ENCODE results near the gene RPSA. TPM values are rescaled to one million over a fixed set of nuclear protein-coding genes. Genes with fewer than 3 reads are reported as not detected.

The RPSA gene
- total and polyA plus RNA-seq, 7 experiments from 2014 or later, result 1,357 to 1,898 (median 1,608) TPM

DNA sequence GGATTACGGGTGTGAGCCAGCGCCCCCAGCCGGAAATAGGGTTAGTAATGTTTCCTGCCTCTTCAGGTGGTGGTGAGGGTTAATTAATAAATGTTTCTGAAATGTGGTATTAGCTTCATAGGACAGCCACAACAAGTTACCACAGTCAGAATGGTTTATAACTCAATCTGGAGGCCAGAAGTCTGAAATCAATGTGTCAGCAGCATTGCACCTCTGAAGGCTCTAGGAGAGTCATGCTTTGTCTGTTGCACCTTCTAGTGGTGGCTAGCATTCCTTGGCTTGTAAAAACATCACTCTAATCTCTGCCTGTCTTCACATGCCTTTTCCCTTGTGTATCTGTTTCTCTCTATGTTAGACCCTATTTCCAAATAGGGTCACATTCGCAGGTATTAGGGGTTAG is 7.8 kb upstream of the RPSA start:
- intact Hi-C loops (cut with micrococcal nuclease), result loop anchor here in 1 of 2 donors (1.0 kb wide), 1 partner anchor 9 kb away; no protein-coding TSS in a partner anchor
- Histone ChIP-seq H3K27ac (ENCODE audit: low read depth, low read length) (no peak overlapping the region), H3K27me3 (ENCODE audit: control insufficient read depth in 2 of 2, insufficient read depth in 2 of 2, low read length in 2 of 2) (no peaks in the 10 kb centered on the region), H3K4me1 (ENCODE audit: control insufficient read depth in 2 of 2, insufficient read depth in 2 of 2, low read length in 2 of 2) (no peaks in the 10 kb centered on the region), H3K4me3 (ENCODE audit: low read length) (no peak overlapping the region), H3K36me3 (ENCODE audit: control insufficient read depth in 2 of 3, insufficient read depth in 3 of 3, low read length in 3 of 3) (peaks cover 12 to 68% (median 26%) of the 10 kb centered on the region in 3 experiments), H3K9me3 (ENCODE audit: control insufficient read depth in 2 of 3, low read length in 3 of 3) (no peaks in the 10 kb centered on the region)
- Mint-ChIP-seq H3K36me3 (peaks cover 7 to 45% (median 29%) of the 10 kb centered on the region in 5 donors), H3K4me1 (peaks cover 0 to 4% (median 0%) of the 10 kb centered on the region in 7 donors), H3K27me3 (no peaks in the 10 kb centered on the region), H3K4me3 (no peak overlapping the region), H3K9me3 (no peaks in the 10 kb centered on the region), H3K27ac (peak overlapping the region in 1 of 9 donors; percentile 32)
- DNase-seq (no peak), ATAC-seq (no peak)
- CTCF ChIA-PET, result no interaction called here
- POLR2A ChIA-PET, result interaction anchor here (1.3 kb wide), 1 partner anchor 10 kb away, joined by 5 read pairs; no protein-coding TSS in a partner anchor

DNA sequence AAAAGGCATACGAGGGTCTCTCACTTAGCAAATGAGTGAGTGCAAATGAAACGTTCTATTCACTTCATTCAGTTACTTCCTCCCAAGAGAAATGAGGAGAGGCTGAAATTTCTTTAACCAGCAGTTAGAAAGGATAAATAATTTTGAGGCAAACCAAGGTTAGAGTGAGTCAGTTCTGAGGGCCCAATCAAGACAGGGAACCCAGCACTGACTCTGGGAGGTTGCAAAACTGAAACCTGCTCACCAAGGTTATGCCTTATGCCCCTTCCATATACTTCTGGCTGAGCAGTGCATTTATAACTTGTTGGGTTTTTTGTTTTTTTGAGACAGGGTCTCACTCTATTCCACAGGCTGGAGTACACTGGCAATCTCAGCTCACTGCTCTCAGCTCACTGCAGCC is 4.5 kb upstream of the RPSA start:
- H3K4me1 ChIP-seq (ENCODE audit: control insufficient read depth in 2 of 2, insufficient read depth in 2 of 2, low read length in 2 of 2), result peaks cover 0 to 7% of the 10 kb centered on the region in 2 donors
- peaks cover 5 to 38% (median 7%) of the 10 kb centered on the region in 3 experiments for H3K36me3 ChIP-seq (ENCODE audit: control insufficient read depth in 2 of 3, insufficient read depth in 3 of 3, low read length in 3 of 3)
- peak overlapping the region in 1 of 9 donors; percentile 12 for H3K27ac Mint-ChIP-seq
- ATAC-seq (no peak), DNase-seq (no peak)
- ChIA-PET CTCF (no interaction called here), POLR2A (interaction anchor here (0.6 kb wide), 1 partner anchor 36 kb away, joined by 3 read pairs; no protein-coding TSS in a partner anchor)
- H3K4me1 Mint-ChIP-seq, result peaks cover under 1 to 17% (median 12%) of the 10 kb centered on the region in 7 donors
- peaks cover 0 to 2% (median 0%) of the 10 kb centered on the region in 5 donors for H3K27me3 Mint-ChIP-seq
- H3K4me3 ChIP-seq (ENCODE audit: low read length), result no peak overlapping the region
- intact Hi-C loops (cut with micrococcal nuclease), result loop anchor here (10.0 kb wide), 3 partner anchors 1053 to 1713 kb away; partner anchors contain the start of genes ACAA1 (in 1 of the 2), MYD88 (in 1 of the 2) and RPL14 (in 1 of the 2)
- H3K4me3 Mint-ChIP-seq, result no peak overlapping the region
- peaks cover 0 to 4% (median 0%) of the 10 kb centered on the region in 11 donors for H3K9me3 Mint-ChIP-seq
- H3K27ac ChIP-seq (ENCODE audit: low read depth, low read length), result no peak overlapping the region
- H3K36me3 Mint-ChIP-seq, result peaks cover 5 to 24% (median 17%) of the 10 kb centered on the region in 5 donors
- H3K9me3 ChIP-seq (ENCODE audit: control insufficient read depth in 2 of 3, low read length in 3 of 3), result no peaks in the 10 kb centered on the region
- H3K27me3 ChIP-seq (ENCODE audit: control insufficient read depth in 2 of 2, insufficient read depth in 2 of 2, low read length in 2 of 2), result no peaks in the 10 kb centered on the region

DNA sequence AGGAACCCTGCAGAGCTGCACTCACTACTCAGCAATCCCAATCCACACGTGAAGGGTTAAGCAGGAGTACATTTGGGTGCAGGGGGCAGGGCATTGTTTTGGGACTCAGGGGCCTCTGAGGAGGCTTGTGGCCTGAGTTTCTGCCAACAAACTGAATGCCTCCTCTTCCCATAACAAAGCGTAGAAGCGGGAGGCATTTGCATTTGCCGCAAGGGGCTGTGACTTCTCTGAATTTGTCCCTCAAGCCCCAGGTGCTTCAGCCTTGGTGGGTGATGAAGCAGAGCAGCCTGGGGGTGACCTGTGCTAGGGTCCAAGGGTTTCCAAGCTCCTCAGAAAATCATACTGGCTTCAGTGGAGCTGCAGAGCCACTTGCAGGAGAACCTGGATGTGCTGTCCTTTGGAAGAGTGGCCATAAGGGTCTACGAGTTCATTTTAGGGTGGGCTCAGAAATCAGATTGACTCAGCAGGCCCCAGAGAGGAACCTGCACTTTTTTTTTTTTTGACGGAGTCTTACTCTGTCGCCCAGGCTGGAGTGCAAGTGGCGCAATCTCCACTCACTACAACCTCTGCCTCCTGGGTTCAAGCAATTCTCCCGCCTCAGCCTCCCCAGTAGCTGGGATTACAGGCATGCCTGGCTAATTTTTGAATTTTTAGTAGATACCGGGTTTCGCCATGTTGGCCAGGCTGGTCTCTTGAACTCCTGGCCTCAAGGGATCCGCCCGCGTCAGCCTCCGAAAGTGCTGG is 1.4 kb upstream of the RPSA start:
- H3K27ac ChIP-seq (ENCODE audit: low read depth, low read length), result no peak overlapping the region
- CTCF ChIA-PET, result interaction anchor here (1.0 kb wide), 1 partner anchor 763 kb away, joined by 3 read pairs; no protein-coding TSS in a partner anchor
- H3K9me3 ChIP-seq (ENCODE audit: control insufficient read depth in 2 of 3, low read length in 3 of 3), result no peaks in the 10 kb centered on the region
- POLR2A ChIA-PET, result interaction anchor here (0.6 to 1.6 kb wide), 3 partner anchors 19 to 318 kb away, joined by 3 to 13 read pairs (median 3); no protein-coding TSS in a partner anchor
- H3K4me1 Mint-ChIP-seq, result peaks cover 23 to 42% (median 39%) of the 10 kb centered on the region in 7 donors
- no peak for ATAC-seq
- no peak for DNase-seq
- intact Hi-C loops (cut with micrococcal nuclease), result loop anchor here (5.0 to 10.0 kb wide), 4 partner anchors 1050 to 1792 kb away; partner anchors contain the start of genes ACAA1 (in 1 of the 2), CTNNB1 (in 1 of the 2), MYD88 (in 1 of the 2) and RPL14 (in 1 of the 2)
- no peaks in the 10 kb centered on the region for H3K27me3 ChIP-seq (ENCODE audit: control insufficient read depth in 2 of 2, insufficient read depth in 2 of 2, low read length in 2 of 2)
- peaks cover 11 to 31% (median 26%) of the 10 kb centered on the region in 5 donors for H3K36me3 Mint-ChIP-seq
- peak overlapping the region in 3 of 10 donors; percentile 10 to 89 (median 45) for H3K4me3 Mint-ChIP-seq
- peaks cover 4 to 31% (median 10%) of the 10 kb centered on the region in 3 experiments for H3K36me3 ChIP-seq (ENCODE audit: control insufficient read depth in 2 of 3, insufficient read depth in 3 of 3, low read length in 3 of 3)
- H3K9me3 Mint-ChIP-seq, result peaks cover 0 to 6% (median 0%) of the 10 kb centered on the region in 11 donors
- peaks cover 23 to 31% of the 10 kb centered on the region in 2 donors for H3K4me1 ChIP-seq (ENCODE audit: control insufficient read depth in 2 of 2, insufficient read depth in 2 of 2, low read length in 2 of 2)
- peaks cover 0 to 2% (median 0%) of the 10 kb centered on the region in 5 donors for H3K27me3 Mint-ChIP-seq
- peak overlapping the region in 5 of 9 donors; percentile 10 to 97 (median 96) for H3K27ac Mint-ChIP-seq
- no peak overlapping the region for H3K4me3 ChIP-seq (ENCODE audit: low read length)

DNA sequence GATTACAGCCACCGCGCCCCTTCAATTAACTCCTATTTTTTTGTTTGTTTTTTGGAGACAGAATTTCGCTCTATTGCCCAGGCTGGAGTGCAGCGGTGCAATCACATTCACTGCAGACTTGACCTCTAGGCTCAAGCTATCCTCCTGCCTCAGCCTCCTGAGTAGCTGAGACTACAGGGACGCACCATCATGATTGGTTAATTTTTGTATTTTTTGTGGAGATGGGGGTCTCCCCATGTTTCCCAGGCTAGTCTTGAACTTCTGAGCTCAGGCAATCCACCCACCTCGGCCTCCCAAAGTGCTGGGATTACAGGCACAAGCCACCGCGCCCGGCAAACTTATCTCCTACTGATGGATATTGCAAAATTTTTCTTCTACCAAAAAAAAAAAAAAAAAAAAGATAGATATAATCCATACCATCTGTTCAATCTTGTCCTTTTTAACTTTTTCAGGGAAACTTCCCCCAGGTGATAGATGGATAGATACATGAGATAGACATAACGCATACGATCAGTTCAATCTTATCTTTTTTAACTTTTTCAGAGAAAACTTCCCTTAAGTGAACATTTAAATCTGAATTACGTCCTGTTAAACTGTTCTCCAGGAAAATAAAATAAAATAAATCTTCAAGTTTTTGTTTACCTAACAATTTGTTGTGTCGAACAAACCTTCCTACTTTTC is 693 bp upstream of the RPSA start:
- Mint-ChIP-seq H3K4me1 (peaks cover 28 to 48% (median 44%) of the 10 kb centered on the region in 7 donors), H3K9me3 (peaks cover 0 to 6% (median 0%) of the 10 kb centered on the region in 11 donors), H3K27ac (peak overlapping the region; percentile 88 to 98 (median 96)), H3K27me3 (peaks cover 0 to 2% (median 0%) of the 10 kb centered on the region in 5 donors), H3K4me3 (peak overlapping the region; percentile 88 to 97 (median 94)), H3K36me3 (peaks cover 11 to 31% (median 24%) of the 10 kb centered on the region in 5 donors)
- Histone ChIP-seq H3K9me3 (ENCODE audit: control insufficient read depth in 2 of 3, low read length in 3 of 3) (no peaks in the 10 kb centered on the region), H3K36me3 (ENCODE audit: control insufficient read depth in 2 of 3, insufficient read depth in 3 of 3, low read length in 3 of 3) (peaks cover 11 to 37% (median 12%) of the 10 kb centered on the region in 3 experiments), H3K27ac (ENCODE audit: low read depth, low read length) (peak overlapping the region; percentile 86), H3K4me3 (ENCODE audit: low read length) (peak overlapping the region; percentile 62), H3K27me3 (ENCODE audit: control insufficient read depth in 2 of 2, insufficient read depth in 2 of 2, low read length in 2 of 2) (no peaks in the 10 kb centered on the region), H3K4me1 (ENCODE audit: control insufficient read depth in 2 of 2, insufficient read depth in 2 of 2, low read length in 2 of 2) (peaks cover 30 to 34% of the 10 kb centered on the region in 2 donors)
- DNase-seq (no peak), ATAC-seq (no peak)
- ChIA-PET CTCF (interaction anchor here (0.6 to 3.9 kb wide), 4 partner anchors 11 to 1075 kb away, joined by 3 to 14 read pairs (median 4); no protein-coding TSS in a partner anchor), POLR2A (interaction anchor here (0.6 to 4.3 kb wide), 5 partner anchors 10 to 354 kb away, joined by 3 to 25 read pairs (median 3); no protein-coding TSS in a partner anchor)
- intact Hi-C loops (cut with micrococcal nuclease), result loop anchor here (1.0 to 10.0 kb wide), 17 partner anchors 22 to 1793 kb away; partner anchors contain the start of genes CTNNB1 (in 2 of the 2), EIF1B (in 2 of the 2), RPL14 (in 2 of the 2) and ACAA1 (in 1 of the 2)

DNA sequence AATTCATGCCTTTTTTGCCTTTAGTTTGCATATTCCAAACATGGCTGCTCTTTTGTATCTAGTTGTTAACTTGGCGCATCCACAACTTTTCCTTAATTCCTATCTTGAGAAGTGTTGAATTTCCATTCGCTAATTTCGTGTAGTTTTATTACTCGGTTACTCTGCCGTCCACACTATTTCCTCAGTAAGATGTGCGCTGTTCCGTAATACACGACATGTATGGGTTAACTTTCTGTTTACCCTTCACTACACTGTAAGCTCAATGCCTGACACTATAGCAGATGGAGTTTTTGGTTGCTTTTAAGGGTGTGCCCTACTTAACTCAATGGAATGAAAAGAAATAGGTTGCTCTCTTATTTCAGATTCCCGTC is 724 bp downstream of the RPSA start:
- Histone ChIP-seq H3K36me3 (ENCODE audit: control insufficient read depth in 2 of 3, insufficient read depth in 3 of 3, low read length in 3 of 3) (peaks cover 20 to 44% (median 21%) of the 10 kb centered on the region in 3 experiments), H3K27me3 (ENCODE audit: control insufficient read depth in 2 of 2, insufficient read depth in 2 of 2, low read length in 2 of 2) (no peaks in the 10 kb centered on the region), H3K4me3 (ENCODE audit: low read length) (peak overlapping the region; percentile 62), H3K9me3 (ENCODE audit: control insufficient read depth in 2 of 3, low read length in 3 of 3) (no peaks in the 10 kb centered on the region), H3K27ac (ENCODE audit: low read depth, low read length) (peak overlapping the region; percentile 86), H3K4me1 (ENCODE audit: control insufficient read depth in 2 of 2, insufficient read depth in 2 of 2, low read length in 2 of 2) (peaks cover 30 to 37% of the 10 kb centered on the region in 2 donors)
- peak overlapping the region; percentile 88 to 97 (median 94) for H3K4me3 Mint-ChIP-seq
- POLR2A ChIA-PET, result interaction anchor here (0.6 to 4.3 kb wide), 12 partner anchors 9 to 1101 kb away, joined by 3 to 25 read pairs (median 3); partner anchors contain the start of gene RPL14
- DNase-seq, result no peak
- intact Hi-C loops (cut with micrococcal nuclease), result loop anchor here (2.0 to 10.0 kb wide), 6 partner anchors 298 to 1792 kb away; partner anchors contain the start of genes CTNNB1 (in 2 of the 2), ACAA1 (in 1 of the 2), MYD88 (in 1 of the 2) and RPL14 (in 1 of the 2)
- H3K27ac Mint-ChIP-seq, result peak overlapping the region; percentile 85 to 98 (median 94)
- H3K9me3 Mint-ChIP-seq, result peaks cover 0 to 6% (median 0%) of the 10 kb centered on the region in 11 donors
- CTCF ChIA-PET, result interaction anchor here (0.6 to 3.9 kb wide), 6 partner anchors 9 to 115 kb away, joined by 3 to 14 read pairs (median 3); no protein-coding TSS in a partner anchor
- ATAC-seq, result no peak
- H3K27me3 Mint-ChIP-seq, result peaks cover 0 to 2% (median 0%) of the 10 kb centered on the region in 5 donors
- H3K4me1 Mint-ChIP-seq, result peaks cover 28 to 56% (median 55%) of the 10 kb centered on the region in 7 donors
- peaks cover 16 to 40% (median 30%) of the 10 kb centered on the region in 5 donors for H3K36me3 Mint-ChIP-seq
